ENCODE measurements around the gene U2AF2.
A peak's percentile ranks its signal among the peaks of the same experiment; 100 is the strongest.

U2AF2 gene

GRCh38 chr19:55635334-55635717 lies 19.5 kb upstream of the U2AF2 start:
- no peak for TF ChIP-seq EZH2 (IDR thresholded peaks at IDR 0.05; ENCODE audit: borderline replicate concordance, low read length)
- TF ChIP-seq, protein P1, sequence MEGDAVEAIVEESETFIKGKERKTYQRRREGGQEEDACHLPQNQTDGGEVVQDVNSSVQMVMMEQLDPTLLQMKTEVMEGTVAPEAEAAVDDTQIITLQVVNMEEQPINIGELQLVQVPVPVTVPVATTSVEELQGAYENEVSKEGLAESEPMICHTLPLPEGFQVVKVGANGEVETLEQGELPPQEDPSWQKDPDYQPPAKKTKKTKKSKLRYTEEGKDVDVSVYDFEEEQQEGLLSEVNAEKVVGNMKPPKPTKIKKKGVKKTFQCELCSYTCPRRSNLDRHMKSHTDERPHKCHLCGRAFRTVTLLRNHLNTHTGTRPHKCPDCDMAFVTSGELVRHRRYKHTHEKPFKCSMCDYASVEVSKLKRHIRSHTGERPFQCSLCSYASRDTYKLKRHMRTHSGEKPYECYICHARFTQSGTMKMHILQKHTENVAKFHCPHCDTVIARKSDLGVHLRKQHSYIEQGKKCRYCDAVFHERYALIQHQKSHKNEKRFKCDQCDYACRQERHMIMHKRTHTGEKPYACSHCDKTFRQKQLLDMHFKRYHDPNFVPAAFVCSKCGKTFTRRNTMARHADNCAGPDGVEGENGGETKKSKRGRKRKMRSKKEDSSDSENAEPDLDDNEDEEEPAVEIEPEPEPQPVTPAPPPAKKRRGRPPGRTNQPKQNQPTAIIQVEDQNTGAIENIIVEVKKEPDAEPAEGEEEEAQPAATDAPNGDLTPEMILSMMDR (IDR thresholded peaks at IDR 0.05; ENCODE audit: low read length): no peak
- no peaks in the 10 kb centered on the region for H3K9me3 ChIP-seq (ENCODE audit: low read length)
- no peaks in the 10 kb centered on the region for H4K20me1 ChIP-seq (ENCODE audit: insufficient read depth, low read length)
- no peaks in the 10 kb centered on the region for H3K27me3 ChIP-seq (ENCODE audit: insufficient read depth, low read length)
- H2AFZ ChIP-seq (ENCODE audit: low read length): no peak overlapping the region
- H3K9ac ChIP-seq (ENCODE audit: low read length): peak overlapping the region; percentile 89
- H3K4me3 ChIP-seq (ENCODE audit: low read depth, low read length, poor library complexity, severe bottlenecking): peak overlapping the region; percentile 82
- no peaks in the 10 kb centered on the region for H3F3A ChIP-seq (ENCODE audit: insufficient read depth, low read length)
- 0 out of 2 replicates have a peak, but pooled peaks cover 4% of the 10 kb centered on the region for H3K36me3 ChIP-seq (ENCODE audit: insufficient read depth, low read length)
- peaks cover 16% of the 10 kb centered on the region for H3K79me2 ChIP-seq (ENCODE audit: insufficient read depth, low read length)
- H3K27ac ChIP-seq (ENCODE audit: low read depth, low read length, poor library complexity, severe bottlenecking): peak overlapping the region; percentile 60
- peak overlapping the region; percentile 97 for H3K4me2 ChIP-seq (ENCODE audit: low read length)
- no peaks in the 10 kb centered on the region for H3K9me2 ChIP-seq (ENCODE audit: low read depth, low read length)
- H3K4me1 ChIP-seq (ENCODE audit: insufficient read depth, low read length, severe bottlenecking): peaks cover 44% of the 10 kb centered on the region

DNA sequence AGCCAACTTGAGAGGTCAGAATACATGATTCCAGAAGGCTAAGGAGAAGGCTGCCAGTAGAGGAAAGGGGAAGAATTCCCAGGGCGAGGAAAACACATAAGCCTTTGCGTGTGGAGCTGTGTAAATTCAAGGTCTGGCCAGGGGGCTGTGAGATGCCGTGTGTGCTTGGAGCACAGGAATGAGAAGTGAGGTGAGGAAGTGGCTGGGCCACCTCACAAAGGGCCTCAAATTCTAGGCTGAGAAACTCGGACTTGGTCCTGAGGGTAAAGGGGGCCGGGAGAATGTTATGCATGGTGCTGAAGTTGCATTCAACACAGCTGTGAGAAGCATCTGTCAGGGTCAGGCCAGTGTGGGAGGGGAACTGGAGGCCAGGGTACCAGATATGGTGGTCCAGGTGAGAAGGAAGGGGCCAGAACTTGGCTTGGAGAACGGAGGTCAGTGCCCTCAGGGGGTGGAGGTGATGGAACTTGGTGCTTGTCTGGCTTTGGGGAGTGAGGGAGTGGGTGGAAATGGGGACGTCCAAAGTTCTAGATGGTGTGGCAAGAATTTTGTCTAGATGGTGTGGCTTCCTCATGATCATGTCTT lies 18.9 kb upstream of the U2AF2 start:
- peak overlapping the region; percentile 89 for H3K9ac ChIP-seq (ENCODE audit: low read length)
- H3F3A ChIP-seq (ENCODE audit: insufficient read depth, low read length): no peaks in the 10 kb centered on the region
- H3K9me2 ChIP-seq (ENCODE audit: low read depth, low read length): no peaks in the 10 kb centered on the region
- H3K4me3 ChIP-seq (ENCODE audit: low read depth, low read length, poor library complexity, severe bottlenecking): peak overlapping the region; percentile 82
- H2AFZ ChIP-seq (ENCODE audit: low read length): no peak overlapping the region
- H3K36me3 ChIP-seq (ENCODE audit: insufficient read depth, low read length): 0 out of 2 replicates have a peak, but pooled peaks cover 4% of the 10 kb centered on the region
- H3K79me2 ChIP-seq (ENCODE audit: insufficient read depth, low read length): peaks cover 16% of the 10 kb centered on the region
- H3K4me1 ChIP-seq (ENCODE audit: insufficient read depth, low read length, severe bottlenecking): peaks cover 48% of the 10 kb centered on the region
- no peak overlapping the region for H3K27ac ChIP-seq (ENCODE audit: low read depth, low read length, poor library complexity, severe bottlenecking)
- no peak for TF ChIP-seq EZH2 (IDR thresholded peaks at IDR 0.05; ENCODE audit: borderline replicate concordance, low read length)
- TF ChIP-seq, protein P1 (IDR thresholded peaks at IDR 0.05; ENCODE audit: low read length): no peak
- H3K4me2 ChIP-seq (ENCODE audit: low read length): peak overlapping the region; percentile 97
- no peaks in the 10 kb centered on the region for H4K20me1 ChIP-seq (ENCODE audit: insufficient read depth, low read length)
- H3K9me3 ChIP-seq (ENCODE audit: low read length): no peaks in the 10 kb centered on the region
- H3K27me3 ChIP-seq (ENCODE audit: insufficient read depth, low read length): no peaks in the 10 kb centered on the region

DNA sequence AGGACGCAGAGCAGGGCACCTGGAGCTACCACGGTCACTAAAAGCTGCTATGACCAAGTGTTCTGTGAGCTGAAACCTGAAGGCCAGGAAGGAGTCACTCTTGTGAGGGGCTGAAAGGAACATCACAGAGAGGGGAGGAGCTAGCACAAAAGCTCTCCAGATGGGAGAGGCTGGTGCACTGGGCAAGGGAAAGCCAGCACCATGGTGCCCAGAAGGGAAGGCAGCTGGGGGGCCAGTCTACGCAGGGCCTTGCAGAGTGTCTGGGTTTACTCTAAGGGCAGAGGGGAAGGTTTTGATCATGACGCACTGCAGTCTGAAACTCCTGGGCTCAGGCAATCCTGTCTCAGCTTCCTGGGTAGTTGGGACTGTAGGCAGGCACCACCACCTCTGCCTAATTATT lies 18.1 kb upstream of the U2AF2 start:
- Histone ChIP-seq H3K9me2 (ENCODE audit: low read depth, low read length) (no peaks in the 10 kb centered on the region), H3K4me3 (ENCODE audit: low read depth, low read length, poor library complexity, severe bottlenecking) (peak overlapping the region; percentile 82), H3K4me1 (ENCODE audit: insufficient read depth, low read length, severe bottlenecking) (peaks cover 47% of the 10 kb centered on the region), H3K27ac (ENCODE audit: low read depth, low read length, poor library complexity, severe bottlenecking) (no peak overlapping the region), H4K20me1 (ENCODE audit: insufficient read depth, low read length) (no peaks in the 10 kb centered on the region), H3K27me3 (ENCODE audit: insufficient read depth, low read length) (no peaks in the 10 kb centered on the region), H3K9me3 (ENCODE audit: low read length) (no peaks in the 10 kb centered on the region), H3K4me2 (ENCODE audit: low read length) (peak overlapping the region; percentile 97), H3F3A (ENCODE audit: insufficient read depth, low read length) (no peaks in the 10 kb centered on the region), H3K9ac (ENCODE audit: low read length) (peak overlapping the region; percentile 89; the same call in 1 of the 2 replicates), H2AFZ (ENCODE audit: low read length) (no peak overlapping the region), H3K79me2 (ENCODE audit: insufficient read depth, low read length) (peaks cover 16% of the 10 kb centered on the region), H3K36me3 (ENCODE audit: insufficient read depth, low read length) (0 out of 2 replicates have a peak, but pooled peaks cover 4% of the 10 kb centered on the region)
- TF ChIP-seq, protein P1 (IDR thresholded peaks at IDR 0.05; ENCODE audit: low read length): no peak
